DMS114 treated with DMSO at 0.1 percent for 48 hours (cell line): ENCODE measurements around the gene SHROOM3.

Source experiments
- DNase-seq: peaks from one replicate; lab custom pipeline; 2025; ENCODE audit not compliant: unreplicated experiment; lab: John Stamatoyannopoulos, UW

The SHROOM3 gene

GRCh38 chr4:76562836-76563453 lies 127.9 kb downstream of the SHROOM3 start:
- DNase-seq, result no peak

- DNase-seq, result no peak
Observed at GRCh38 chr4:76563454-76564122, 128.6 kb downstream of the SHROOM3 start.

GRCh38 chr4:76564123-76564915 lies 129.3 kb downstream of the SHROOM3 start:
- no peak for DNase-seq

GRCh38 chr4:76568262-76568661 lies 133.2 kb downstream of the SHROOM3 start:
- no peak for DNase-seq

- DNase-seq, result no peak
Observed at GRCh38 chr4:76569225-76569624, 134.2 kb downstream of the SHROOM3 start.

GRCh38 chr4:76569706-76570105 lies 134.7 kb downstream of the SHROOM3 start:
- no peak for DNase-seq

- no peak for DNase-seq
Observed at GRCh38 chr4:76570141-76570973, 135.3 kb downstream of the SHROOM3 start.

- no peak for DNase-seq
Observed at GRCh38 chr4:76571274-76571673, 136.2 kb downstream of the SHROOM3 start.

GRCh38 chr4:76572224-76572623 lies 137.2 kb downstream of the SHROOM3 start:
- no peak for DNase-seq

GRCh38 chr4:76576824-76577223 lies 141.8 kb downstream of the SHROOM3 start:
- no peak for DNase-seq

GRCh38 chr4:76578002-76578560 lies 143.1 kb downstream of the SHROOM3 start:
- DNase-seq, result no peak

- DNase-seq, result no peak
Observed at GRCh38 chr4:76579596-76580375, 144.8 kb downstream of the SHROOM3 start.

GRCh38 chr4:76581077-76581962 lies 146.3 kb downstream of the SHROOM3 start:
- DNase-seq, result no peak

- DNase-seq, result no peak
Observed at GRCh38 chr4:76582074-76582816, 147.2 kb downstream of the SHROOM3 start.

GRCh38 chr4:76582817-76583087 lies 147.7 kb downstream of the SHROOM3 start:
- DNase-seq, result no peak

GRCh38 chr4:76584241-76585152 lies 149.5 kb downstream of the SHROOM3 start:
- DNase-seq, result no peak

GRCh38 chr4:76585272-76585671 lies 150.2 kb downstream of the SHROOM3 start:
- DNase-seq, result no peak
